ENCODE measurements around the gene SNX20.
A peak's percentile ranks its signal among the peaks of the same experiment; 100 is the strongest.

The SNX20 gene

DNA sequence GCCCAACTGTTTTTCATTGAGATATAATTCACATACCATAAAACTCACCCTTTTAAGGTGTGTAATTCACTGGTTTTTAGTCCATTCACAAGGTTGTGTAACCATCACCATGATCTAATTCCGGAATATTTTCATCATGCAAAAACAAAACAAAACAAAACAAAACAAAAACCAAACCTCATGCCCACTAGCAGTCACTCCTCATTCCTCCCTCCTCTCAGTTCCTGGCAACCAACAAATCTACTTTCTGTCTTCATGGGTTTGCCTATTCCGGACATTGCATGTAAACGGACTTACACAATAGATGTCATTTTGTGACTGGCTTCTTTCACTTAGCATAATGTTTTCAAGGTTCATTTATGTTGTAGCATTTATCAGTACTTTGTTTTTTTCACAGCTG, 7.8 kb upstream of the SNX20 start:
- peaks cover 0 to 1% of the 10 kb centered on the region in 2 donors for H3K4me1 ChIP-seq (ENCODE audit: control insufficient read depth in 2 of 2, insufficient read depth in 1 of 2, low read depth in 1 of 2, low read length in 2 of 2)
- H2BK5ac ChIP-seq (ENCODE audit: low read length): no peak overlapping the region
- no peaks in the 10 kb centered on the region for H3K9me3 ChIP-seq (replicated peaks in 1 of 2; ENCODE audit: control insufficient read depth in 2 of 2, insufficient read depth in 1 of 2, low read depth in 1 of 2, low read length in 2 of 2)
- DNase-seq (ENCODE audit: low spot score): no peak
- H3K27ac ChIP-seq (replicated peaks; ENCODE audit: low read length): no peak overlapping the region
- H3K27me3 ChIP-seq (ENCODE audit: control insufficient read depth in 3 of 3, insufficient read depth in 3 of 3, low read depth in 1 of 3, low read length in 3 of 3): peaks cover 2 to 47% (median 15%) of the 10 kb centered on the region in 3 experiments
- H2BK15ac ChIP-seq (ENCODE audit: low read length): no peak overlapping the region
- H2BK12ac ChIP-seq (ENCODE audit: low read length): no peak overlapping the region
- no peak overlapping the region for H2AFZ ChIP-seq (ENCODE audit: low read length)
- H4K8ac ChIP-seq (ENCODE audit: low read depth, low read length): no peak overlapping the region
- H4K91ac ChIP-seq (ENCODE audit: low read depth, low read length, poor library complexity): no peak overlapping the region
- H3K4me2 ChIP-seq (ENCODE audit: insufficient read depth, low read length, poor library complexity, severe bottlenecking): no peak overlapping the region
- H3K23ac ChIP-seq (ENCODE audit: low read depth, low read length, poor library complexity): no peak overlapping the region
- H2AK5ac ChIP-seq (ENCODE audit: low read depth, low read length): no peak overlapping the region
- no CpG with 5 or more reads among the region's 3 CpGs for WGBS, 2 donors (ENCODE audit: extremely low coverage in 2 of 2, insufficient read length in 2 of 2, insufficient replicate concordance in 1 of 2)
- no peak overlapping the region for H3K9ac ChIP-seq (ENCODE audit: low read depth, low read length, poor library complexity)
- no peak overlapping the region for H3K4ac ChIP-seq (ENCODE audit: low read length)
- no peaks in the 10 kb centered on the region for H3K36me3 ChIP-seq (replicated peaks in 1 of 2; ENCODE audit: control insufficient read depth in 2 of 2, insufficient read depth in 2 of 2, low read length in 2 of 2)
- no peak overlapping the region for H2BK120ac ChIP-seq (ENCODE audit: low read depth, low read length)
- H3K18ac ChIP-seq (ENCODE audit: low read length): no peak overlapping the region
- no peak overlapping the region for H3K4me3 ChIP-seq (ENCODE audit: low read length in 2 of 2)
- no peaks in the 10 kb centered on the region for H3K79me1 ChIP-seq (ENCODE audit: low read depth, low read length)
- no peak overlapping the region for H3K14ac ChIP-seq (ENCODE audit: low read length)

DNA sequence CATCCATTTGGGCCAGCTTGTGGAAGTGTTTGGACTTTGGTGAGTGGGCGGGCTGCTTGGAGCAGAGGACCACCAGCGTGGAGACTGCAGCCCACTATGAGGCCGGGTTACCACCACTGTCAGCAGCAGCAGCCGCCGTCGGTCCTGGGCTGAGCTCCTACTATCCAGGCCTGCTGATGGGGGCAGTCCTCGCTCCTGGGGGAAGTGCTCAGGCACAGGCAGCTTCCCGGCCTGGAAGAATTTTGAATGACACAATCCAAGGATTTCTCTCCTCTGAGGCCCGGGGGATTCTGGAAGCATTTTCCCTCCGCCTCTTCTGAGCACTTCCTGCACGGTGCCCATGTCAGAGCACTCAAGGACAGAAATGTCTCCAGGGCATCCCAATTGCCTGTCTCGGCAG, 7.0 kb upstream of the SNX20 start:
- Histone ChIP-seq H3K27ac (replicated peaks; ENCODE audit: low read length) (no peak overlapping the region), H3K4me1 (ENCODE audit: control insufficient read depth in 2 of 2, insufficient read depth in 1 of 2, low read depth in 1 of 2, low read length in 2 of 2) (peaks cover 0 to 1% of the 10 kb centered on the region in 2 donors), H3K9ac (ENCODE audit: low read depth, low read length, poor library complexity) (no peak overlapping the region), H4K91ac (ENCODE audit: low read depth, low read length, poor library complexity) (no peak overlapping the region), H2BK12ac (ENCODE audit: low read length) (no peak overlapping the region), H3K4ac (ENCODE audit: low read length) (no peak overlapping the region), H2AK5ac (ENCODE audit: low read depth, low read length) (no peak overlapping the region), H3K4me3 (ENCODE audit: low read length in 2 of 2) (no peak overlapping the region), H2AFZ (ENCODE audit: low read length) (peak overlapping the region; percentile 13), H3K14ac (ENCODE audit: low read length) (no peak overlapping the region), H3K79me1 (ENCODE audit: low read depth, low read length) (no peaks in the 10 kb centered on the region), H2BK15ac (ENCODE audit: low read length) (no peak overlapping the region), H2BK120ac (ENCODE audit: low read depth, low read length) (no peak overlapping the region), H3K27me3 (ENCODE audit: control insufficient read depth in 3 of 3, insufficient read depth in 3 of 3, low read depth in 1 of 3, low read length in 3 of 3) (peaks cover 2 to 41% (median 9%) of the 10 kb centered on the region in 3 experiments), H3K4me2 (ENCODE audit: insufficient read depth, low read length, poor library complexity, severe bottlenecking) (no peak overlapping the region), H2BK5ac (ENCODE audit: low read length) (no peak overlapping the region), H3K36me3 (replicated peaks in 1 of 2; ENCODE audit: control insufficient read depth in 2 of 2, insufficient read depth in 2 of 2, low read length in 2 of 2) (no peaks in the 10 kb centered on the region), H3K9me3 (replicated peaks in 1 of 2; ENCODE audit: control insufficient read depth in 2 of 2, insufficient read depth in 1 of 2, low read depth in 1 of 2, low read length in 2 of 2) (no peaks in the 10 kb centered on the region), H3K18ac (ENCODE audit: low read length) (no peak overlapping the region), H4K8ac (ENCODE audit: low read depth, low read length) (no peak overlapping the region), H3K23ac (ENCODE audit: low read depth, low read length, poor library complexity) (no peak overlapping the region)
- WGBS, 2 donors (ENCODE audit: extremely low coverage in 2 of 2, insufficient read length in 2 of 2, insufficient replicate concordance in 1 of 2): no CpG with 5 or more reads among the region's 12 CpGs
- DNase-seq (ENCODE audit: low spot score): no peak

DNA sequence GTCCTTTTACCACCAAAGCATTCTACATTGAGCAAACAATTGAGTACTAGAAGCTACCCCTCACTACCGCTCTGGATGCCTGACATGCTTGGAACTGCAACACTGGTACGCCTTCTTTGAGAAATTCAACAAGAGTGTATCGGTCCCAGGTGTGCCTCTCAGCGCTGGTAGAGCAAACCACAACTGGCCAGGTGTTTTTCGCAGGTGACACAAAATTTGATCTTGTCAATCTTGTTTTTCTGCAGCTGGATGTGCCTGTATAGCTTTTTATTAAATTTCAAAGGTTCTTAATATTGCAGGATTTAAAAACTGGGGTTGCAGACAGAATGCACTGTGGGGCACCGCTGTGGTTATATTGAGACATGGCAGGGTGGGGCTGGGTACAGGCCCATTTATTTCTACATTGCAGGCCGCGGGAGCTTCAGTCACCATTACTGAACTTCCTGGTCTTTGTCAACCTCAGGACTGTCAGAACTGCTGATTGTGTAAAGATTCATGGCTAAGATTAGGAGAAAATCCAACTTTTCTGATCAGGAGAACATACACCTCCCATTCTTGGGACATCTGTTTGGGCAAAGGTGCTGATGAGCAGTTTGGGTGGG, 4.5 kb upstream of the SNX20 start:
- Histone ChIP-seq H4K91ac (ENCODE audit: low read depth, low read length, poor library complexity) (no peak overlapping the region), H3K27me3 (ENCODE audit: control insufficient read depth in 3 of 3, insufficient read depth in 3 of 3, low read depth in 1 of 3, low read length in 3 of 3) (peaks cover 0 to 19% (median 2%) of the 10 kb centered on the region in 3 experiments), H2BK5ac (ENCODE audit: low read length) (no peak overlapping the region), H2BK12ac (ENCODE audit: low read length) (no peak overlapping the region), H3K9ac (ENCODE audit: low read depth, low read length, poor library complexity) (no peak overlapping the region), H3K27ac (replicated peaks; ENCODE audit: low read length) (no peak overlapping the region), H4K8ac (ENCODE audit: low read depth, low read length) (no peak overlapping the region), H2AFZ (ENCODE audit: low read length) (no peak overlapping the region), H3K4ac (ENCODE audit: low read length) (no peak overlapping the region), H2AK5ac (ENCODE audit: low read depth, low read length) (no peak overlapping the region), H3K23ac (ENCODE audit: low read depth, low read length, poor library complexity) (no peak overlapping the region), H3K4me3 (ENCODE audit: low read length in 2 of 2) (no peak overlapping the region), H2BK15ac (ENCODE audit: low read length) (no peak overlapping the region), H3K4me1 (ENCODE audit: control insufficient read depth in 2 of 2, insufficient read depth in 1 of 2, low read depth in 1 of 2, low read length in 2 of 2) (no peaks in the 10 kb centered on the region), H3K79me1 (ENCODE audit: low read depth, low read length) (no peaks in the 10 kb centered on the region), H3K14ac (ENCODE audit: low read length) (no peak overlapping the region), H2BK120ac (ENCODE audit: low read depth, low read length) (no peak overlapping the region), H3K18ac (ENCODE audit: low read length) (no peak overlapping the region), H3K36me3 (replicated peaks in 1 of 2; ENCODE audit: control insufficient read depth in 2 of 2, insufficient read depth in 2 of 2, low read length in 2 of 2) (no peaks in the 10 kb centered on the region), H3K9me3 (replicated peaks in 1 of 2; ENCODE audit: control insufficient read depth in 2 of 2, insufficient read depth in 1 of 2, low read depth in 1 of 2, low read length in 2 of 2) (no peaks in the 10 kb centered on the region), H3K4me2 (ENCODE audit: insufficient read depth, low read length, poor library complexity, severe bottlenecking) (no peak overlapping the region)
- WGBS, 2 donors (ENCODE audit: extremely low coverage in 2 of 2, insufficient read length in 2 of 2, insufficient replicate concordance in 1 of 2): no CpG with 5 or more reads among the region's 8 CpGs
- no peak for DNase-seq (ENCODE audit: low spot score)

DNA sequence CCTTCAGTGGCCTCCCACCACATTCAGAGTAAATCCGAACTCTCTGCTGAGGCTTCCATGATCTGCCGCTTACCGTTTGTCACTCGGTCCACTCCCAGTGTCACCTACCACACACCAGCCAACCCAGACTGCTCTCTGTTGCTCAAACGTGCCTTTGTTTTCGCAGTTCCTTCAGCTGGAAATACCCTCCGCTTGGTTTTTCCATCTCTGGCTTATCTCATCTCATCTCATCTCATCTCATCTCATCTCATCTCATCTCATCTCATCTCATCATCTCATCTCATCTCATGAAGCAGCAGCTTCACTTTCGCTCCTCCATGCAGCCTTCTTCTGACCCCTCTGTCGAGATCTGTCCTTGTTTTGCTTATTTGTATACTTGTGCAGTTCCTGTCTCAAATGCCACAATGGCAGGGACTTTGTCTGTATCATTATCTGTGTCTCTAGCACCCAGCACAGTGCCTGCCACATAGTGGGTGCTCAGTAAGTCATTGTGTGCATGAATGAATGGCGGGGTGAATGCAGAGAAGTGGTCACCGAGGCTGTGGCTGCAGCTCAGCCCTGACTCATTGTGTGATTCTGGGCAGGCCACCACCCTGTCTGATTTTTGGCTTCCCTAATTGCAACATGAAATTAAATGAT, 3.8 kb upstream of the SNX20 start:
- no peak overlapping the region for H3K4ac ChIP-seq (ENCODE audit: low read length)
- H2BK5ac ChIP-seq (ENCODE audit: low read length): no peak overlapping the region
- H3K23ac ChIP-seq (ENCODE audit: low read depth, low read length, poor library complexity): no peak overlapping the region
- no CpG with 5 or more reads among the region's 11 CpGs for WGBS, 2 donors (ENCODE audit: extremely low coverage in 2 of 2, insufficient read length in 2 of 2, insufficient replicate concordance in 1 of 2)
- DNase-seq (ENCODE audit: low spot score): no peak
- H3K27me3 ChIP-seq (ENCODE audit: control insufficient read depth in 3 of 3, insufficient read depth in 3 of 3, low read depth in 1 of 3, low read length in 3 of 3): peaks cover 0 to 15% (median 2%) of the 10 kb centered on the region in 3 experiments
- no peak overlapping the region for H3K27ac ChIP-seq (replicated peaks; ENCODE audit: low read length)
- H2AFZ ChIP-seq (ENCODE audit: low read length): no peak overlapping the region
- no peak overlapping the region for H4K8ac ChIP-seq (ENCODE audit: low read depth, low read length)
- H4K91ac ChIP-seq (ENCODE audit: low read depth, low read length, poor library complexity): no peak overlapping the region
- no peak overlapping the region for H3K18ac ChIP-seq (ENCODE audit: low read length)
- no peak overlapping the region for H3K4me3 ChIP-seq (ENCODE audit: low read length in 2 of 2)
- no peak overlapping the region for H2BK15ac ChIP-seq (ENCODE audit: low read length)
- no peak overlapping the region for H3K4me2 ChIP-seq (ENCODE audit: insufficient read depth, low read length, poor library complexity, severe bottlenecking)
- no peak overlapping the region for H3K14ac ChIP-seq (ENCODE audit: low read length)
- no peaks in the 10 kb centered on the region for H3K36me3 ChIP-seq (replicated peaks in 1 of 2; ENCODE audit: control insufficient read depth in 2 of 2, insufficient read depth in 2 of 2, low read length in 2 of 2)
- H2BK120ac ChIP-seq (ENCODE audit: low read depth, low read length): no peak overlapping the region
- H3K9me3 ChIP-seq (replicated peaks in 1 of 2; ENCODE audit: control insufficient read depth in 2 of 2, insufficient read depth in 1 of 2, low read depth in 1 of 2, low read length in 2 of 2): no peaks in the 10 kb centered on the region
- no peaks in the 10 kb centered on the region for H3K4me1 ChIP-seq (ENCODE audit: control insufficient read depth in 2 of 2, insufficient read depth in 1 of 2, low read depth in 1 of 2, low read length in 2 of 2)
- no peak overlapping the region for H2BK12ac ChIP-seq (ENCODE audit: low read length)
- no peak overlapping the region for H2AK5ac ChIP-seq (ENCODE audit: low read depth, low read length)
- no peak overlapping the region for H3K9ac ChIP-seq (ENCODE audit: low read depth, low read length, poor library complexity)
- no peaks in the 10 kb centered on the region for H3K79me1 ChIP-seq (ENCODE audit: low read depth, low read length)
